Right lobe of liver (tissue), 6 donors: Measurements from ENCODE around the gene NIPA2. TPM values are rescaled to one million over a fixed set of nuclear protein-coding genes. Genes with fewer than 3 reads are reported as not detected.

ENCODE experiments used
- ATAC-seq, 4 donors: fragments of 200-7000 bp; cut with Tn5 transposase; one replicate each; pipeline ENCODE4 v1.9.1; 2020; ENCODE audit warnings: mild to moderate bottlenecking in 4 of 4, moderate library complexity in 4 of 4
- DNase-seq, 3 donors: peaks; one replicate each; pipeline ENCODE4 v3.0.0-alpha.2; 2020
- H3K27ac ChIP-seq, 3 donors: fragments of 200-600 bp; one replicate each; pipeline ENCODE4 v1.8.0; 2022
- H3K27me3 ChIP-seq, 2 donors: fragments of 200-600 bp; one replicate each; pipeline ENCODE4 v1.8.0; 2022
- H3K36me3 ChIP-seq, 4 donors: fragments of 200-600 bp; sonication (generic) in 1 of 4; one replicate each; pipeline versions ENCODE4 v1.5.1 to v1.8.0; 2017 to 2022; ENCODE audit warnings: control low read depth in 1 of 4
- H3K4me1 ChIP-seq, 4 donors: fragments of 200-600 bp; sonication (generic) in 1 of 4; one replicate each; pipeline versions ENCODE4 v1.5.1 to v1.8.0; 2017 to 2022; ENCODE audit warnings: control low read depth in 1 of 4
- H3K4me3 ChIP-seq, 3 donors: fragments of 200-600 bp; one replicate each; pipeline ENCODE4 v1.8.0; 2022
- H3K9me3 ChIP-seq, 4 donors: fragments of 200-600 bp; sonication (generic) in 1 of 4; one replicate each; pipeline versions ENCODE4 v1.5.1 to v1.8.0; 2017 to 2022; ENCODE audit warnings: control low read depth in 1 of 4
- CTCF ChIP-seq, 4 donors: fragments of 200-600 bp in 3 of 4; fragments of 450-650 bp in 1 of 4; IDR thresholded peaks; one replicate each; pipeline versions ENCODE4 v1.5.1 to v1.8.0; 2016 to 2022; ENCODE audit warnings: antibody characterized with exemption in 4 of 4, mild to moderate bottlenecking in 2 of 4
- POLR2A ChIP-seq: fragments of 450-650 bp; IDR thresholded peaks from one replicate; pipeline ENCODE4 v1.6.1; 2017; ENCODE audit warnings: antibody characterized with exemption, mild to moderate bottlenecking
- WGBS: methylation state at CpG from one replicate; pipeline ENCODE4 v1.1.6; 2018; ENCODE audit warnings: low coverage, low lambda C conversion rate; ENCODE audit not compliant: insufficient coverage; ENCODE audit errors: missing lambda C conversion rate; 5-methylcytosine and 5-hydroxymethylcytosine counted together
- intact Hi-C, 2 donors: fragments of 100-400 bp; cut with DNase I; formaldehyde crosslinking; loops; one replicate each; pipeline versions ENCODE4 v1.11.2 to v1.14.1; 2022
- total RNA-seq, 6 experiments: library from RNA; depleted of rRNA in 2 of 6; stranded (reverse); fragments of >200 nt in 2 of 6; fragmentation: NEBNext Ultra II Directional in 3 of 6; extraction: Animal tissue kit (Norgen Biotek cat#: 25700) in 3 of 6; gene quantifications; one replicate each; pipeline versions ENCODE4 v1.1.0 to v1.2.4, GENCODE V29; 2016 to 2023
- donor health status: DM: no; HTN: yes; CAD: no.
- donor health status: DM: no; HTN: no; CAD: no.
- donor health status: DM: no; HTN: no; CAD: no.
- donor health status: DM: no; HTN: yes; CAD: no.
- donor health status: DM: no; HTN: yes; CAD: no.

The NIPA2 gene
- total RNA-seq, 6 experiments from 2014 or later, result 15.1 to 27.9 (median 21.3) TPM

GRCh38 chr15:22889146-22889818 is 50.8 kb downstream of the NIPA2 start:
- ATAC-seq, result no peak
- H3K27ac ChIP-seq, result no peak overlapping the region
- H3K4me3 ChIP-seq, result no peak overlapping the region
- no peak for DNase-seq
- intact Hi-C loops, result no loop called here
- no peaks in the 10 kb centered on the region for H3K4me1 ChIP-seq
- WGBS, result 100% methylated on average over 1 of the region's 14 CpGs
- peaks cover 0 to 32% (median 10%) of the 10 kb centered on the region in 4 donors for H3K36me3 ChIP-seq
- TF ChIP-seq POLR2A, result no peak
- H3K27me3 ChIP-seq, result no peaks in the 10 kb centered on the region
- H3K9me3 ChIP-seq, result no peaks in the 10 kb centered on the region

DNA sequence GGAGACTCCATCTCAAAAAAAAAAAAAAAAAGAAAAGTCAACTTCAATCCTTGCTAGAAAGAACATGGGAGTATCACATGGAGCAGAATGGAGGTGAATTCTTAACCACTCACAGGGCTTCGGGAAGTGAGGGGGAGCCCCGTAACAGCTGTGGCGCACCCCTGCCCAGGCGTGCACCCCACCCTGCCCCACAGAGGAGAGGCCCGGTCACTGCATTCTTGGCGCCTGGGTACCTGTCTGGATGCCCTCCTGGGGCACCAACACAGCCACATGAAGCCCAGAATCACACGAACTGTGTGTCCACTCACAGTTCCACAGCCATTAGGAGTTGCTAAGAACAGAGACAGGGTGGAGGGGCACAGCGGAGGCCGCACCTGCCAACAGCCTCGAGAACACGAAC is 51.8 kb downstream of the NIPA2 start:
- intact Hi-C loops, result no loop called here
- H3K27me3 ChIP-seq, result no peaks in the 10 kb centered on the region
- WGBS, result 100% methylated on average over 2 of the region's 11 CpGs
- peaks cover 0 to 32% (median 10%) of the 10 kb centered on the region in 4 donors for H3K36me3 ChIP-seq
- no peaks in the 10 kb centered on the region for H3K4me1 ChIP-seq
- no peak overlapping the region for H3K4me3 ChIP-seq
- TF ChIP-seq POLR2A, result no peak
- no peak for TF ChIP-seq CTCF (IDR thresholded peaks at IDR 0.05)
- no peaks in the 10 kb centered on the region for H3K9me3 ChIP-seq
- no peak overlapping the region for H3K27ac ChIP-seq
- DNase-seq (no peak), ATAC-seq (no peak)

GRCh38 chr15:22891426-22892210 is 53.2 kb downstream of the NIPA2 start:
- ATAC-seq (no peak), DNase-seq (no peak)
- 92% methylated on average over 16 of the region's 33 CpGs for WGBS
- Histone ChIP-seq H3K27ac (no peak overlapping the region), H3K27me3 (no peaks in the 10 kb centered on the region), H3K9me3 (no peaks in the 10 kb centered on the region), H3K36me3 (peaks cover 0 to 32% (median 10%) of the 10 kb centered on the region in 4 donors), H3K4me1 (no peaks in the 10 kb centered on the region), H3K4me3 (no peak overlapping the region)
- intact Hi-C loops, result no loop called here
- TF ChIP-seq POLR2A, result no peak
- TF ChIP-seq CTCF (IDR thresholded peaks at IDR 0.05), result no peak

DNA sequence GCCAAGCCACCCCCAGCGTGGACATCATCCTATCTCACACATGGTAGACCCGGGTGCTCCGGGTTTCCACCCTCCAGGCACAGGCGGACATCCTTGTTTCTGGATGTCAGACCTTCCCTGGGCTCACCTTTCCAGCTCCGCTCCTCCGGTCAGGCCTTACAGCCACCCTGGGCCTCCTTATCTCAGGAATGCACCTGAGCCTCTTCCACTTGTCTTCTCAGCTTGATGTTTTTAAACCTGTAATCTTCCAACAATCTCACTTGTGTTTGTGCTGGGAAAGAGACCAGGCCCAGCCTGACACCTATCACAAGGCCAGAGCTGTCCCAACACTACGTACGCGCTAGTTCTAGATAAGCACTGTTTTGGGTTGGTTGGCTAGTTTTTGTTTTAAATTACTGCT is 53.9 kb downstream of the NIPA2 start:
- Histone ChIP-seq H3K9me3 (no peaks in the 10 kb centered on the region), H3K36me3 (peaks cover 0 to 32% (median 10%) of the 10 kb centered on the region in 4 donors), H3K4me3 (no peak overlapping the region), H3K4me1 (no peaks in the 10 kb centered on the region), H3K27ac (no peak overlapping the region), H3K27me3 (no peaks in the 10 kb centered on the region)
- intact Hi-C loops, result no loop called here
- ATAC-seq (no peak), DNase-seq (no peak)
- TF ChIP-seq POLR2A (no peak), CTCF (IDR thresholded peaks at IDR 0.05) (no peak)
- 84% methylated on average over 9 of the region's 9 CpGs for WGBS

DNA sequence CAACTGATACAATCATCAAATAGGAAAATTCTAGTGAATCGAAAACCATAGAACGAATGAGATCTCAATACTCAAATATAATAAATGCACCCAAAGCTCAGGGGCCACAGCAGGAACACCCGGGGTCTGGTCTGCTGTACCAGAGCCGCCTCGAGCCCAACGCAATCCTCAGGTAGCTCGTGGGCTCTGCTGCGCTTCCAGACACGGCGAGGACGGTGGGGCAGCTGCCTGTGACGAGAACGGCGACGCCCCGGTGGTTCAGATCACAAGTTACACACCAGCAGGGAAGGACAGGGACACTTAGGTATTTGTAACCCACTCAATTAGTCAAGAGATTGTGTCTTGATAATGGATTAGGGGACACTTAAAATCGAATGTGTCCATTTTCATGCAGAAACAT is 54.6 kb downstream of the NIPA2 start:
- Histone ChIP-seq H3K27me3 (no peaks in the 10 kb centered on the region), H3K36me3 (peaks cover 0 to 25% (median 9%) of the 10 kb centered on the region in 4 donors), H3K4me3 (no peak overlapping the region), H3K9me3 (no peaks in the 10 kb centered on the region), H3K4me1 (no peaks in the 10 kb centered on the region), H3K27ac (no peak overlapping the region)
- TF ChIP-seq POLR2A (no peak), CTCF (IDR thresholded peaks at IDR 0.05) (no peak)
- DNase-seq, result no peak
- ATAC-seq, result no peak
- WGBS, result 90% methylated on average over 16 of the region's 17 CpGs
- intact Hi-C loops, result no loop called here
